ENCODE measurements around the gene DHX9. TPM values are rescaled to one million over a fixed set of nuclear protein-coding genes. Genes with fewer than 3 reads are reported as not detected.

Gene DHX9
- total RNA-seq (188 TPM), polyA plus RNA-seq (79.1 TPM)

- H3K4me1 ChIP-seq (ENCODE audit: insufficient read depth) = no peaks in the 10 kb centered on the region
- peak within 1 kb of the TSS; percentile 83 for H3K27ac ChIP-seq (ENCODE audit: low read depth)
- H3K36me3 ChIP-seq (ENCODE audit: insufficient read depth) = no peaks in the 10 kb centered on the region
- peak within 1 kb of the TSS; percentile 59 for H3K4me3 ChIP-seq (ENCODE audit: low read depth, low read length)
- under 1% methylated on average over 92 of the region's 92 CpGs for WGBS
- peak; percentile 79 for DNase-seq (ENCODE audit: extremely low spot score)
Observed at GRCh38 chr1:182839209-182840066, at the start of gene DHX9. TSS of gene DHX9 (plus strand) at chr1:182839347. CDS start at chr1:182842567, 3,220 bp downstream.

GRCh38 chr1:182791281-182792179 lies 47.6 kb upstream of the DHX9 start:
- no peak overlapping the region for H3K4me3 ChIP-seq (ENCODE audit: low read depth, low read length)
- 77% methylated on average over 8 of the region's 8 CpGs for WGBS
- H3K27ac ChIP-seq (ENCODE audit: low read depth) = no peak overlapping the region
- H3K4me1 ChIP-seq (ENCODE audit: insufficient read depth) = no peaks in the 10 kb centered on the region
- H3K36me3 ChIP-seq (ENCODE audit: insufficient read depth) = no peaks in the 10 kb centered on the region
- DNase-seq (ENCODE audit: extremely low spot score) = no peak

GRCh38 chr1:182794091-182794490 lies 45.1 kb upstream of the DHX9 start:
- no peak for DNase-seq (ENCODE audit: extremely low spot score)
- Histone ChIP-seq H3K27ac (ENCODE audit: low read depth) (no peak overlapping the region), H3K4me3 (ENCODE audit: low read depth, low read length) (no peak overlapping the region), H3K36me3 (ENCODE audit: insufficient read depth) (no peaks in the 10 kb centered on the region), H3K4me1 (ENCODE audit: insufficient read depth) (peaks cover 1% of the 10 kb centered on the region)
- 85% methylated on average over 2 of the region's 2 CpGs for whole genome bisulfite sequencing

GRCh38 chr1:182794676-182795201 lies 44.4 kb upstream of the DHX9 start:
- 79% methylated on average over 3 of the region's 3 CpGs for WGBS
- Histone ChIP-seq H3K27ac (ENCODE audit: low read depth) (no peak overlapping the region), H3K4me1 (ENCODE audit: insufficient read depth) (peaks cover 1% of the 10 kb centered on the region), H3K4me3 (ENCODE audit: low read depth, low read length) (no peak overlapping the region), H3K36me3 (ENCODE audit: insufficient read depth) (no peaks in the 10 kb centered on the region)
- DNase-seq (ENCODE audit: extremely low spot score) = no peak

GRCh38 chr1:182795563-182796228 lies 43.5 kb upstream of the DHX9 start:
- DNase-seq (ENCODE audit: extremely low spot score) = no peak
- no peaks in the 10 kb centered on the region for H3K36me3 ChIP-seq (ENCODE audit: insufficient read depth)
- H3K27ac ChIP-seq (ENCODE audit: low read depth) = no peak overlapping the region
- H3K4me3 ChIP-seq (ENCODE audit: low read depth, low read length) = no peak overlapping the region
- 67% methylated on average over 8 of the region's 8 CpGs for WGBS
- peaks cover 1% of the 10 kb centered on the region for H3K4me1 ChIP-seq (ENCODE audit: insufficient read depth)

- H3K4me3 ChIP-seq (ENCODE audit: low read depth, low read length) = no peak overlapping the region
- H3K27ac ChIP-seq (ENCODE audit: low read depth) = no peak overlapping the region
- H3K4me1 ChIP-seq (ENCODE audit: insufficient read depth) = peaks cover 1% of the 10 kb centered on the region
- H3K36me3 ChIP-seq (ENCODE audit: insufficient read depth) = no peaks in the 10 kb centered on the region
- WGBS = 69% methylated on average over 4 of the region's 4 CpGs
- DNase-seq (ENCODE audit: extremely low spot score) = no peak
Observed at GRCh38 chr1:182802006-182802803, 36.9 kb upstream of the DHX9 start.

- WGBS = 88% methylated on average over 1 of the region's 1 CpG
- Histone ChIP-seq H3K27ac (ENCODE audit: low read depth) (no peak overlapping the region), H3K4me3 (ENCODE audit: low read depth, low read length) (no peak overlapping the region), H3K36me3 (ENCODE audit: insufficient read depth) (peaks cover 2% of the 10 kb centered on the region), H3K4me1 (ENCODE audit: insufficient read depth) (no peaks in the 10 kb centered on the region)
- no peak for DNase-seq (ENCODE audit: extremely low spot score)
Observed at GRCh38 chr1:182803846-182804245, 35.3 kb upstream of the DHX9 start.

GRCh38 chr1:182806015-182806678 lies 33.0 kb upstream of the DHX9 start:
- DNase-seq (ENCODE audit: extremely low spot score) = no peak
- 63% methylated on average over 11 of the region's 11 CpGs for WGBS

GRCh38 chr1:182807907-182808306 lies 31.2 kb upstream of the DHX9 start:
- no peak overlapping the region for H3K4me3 ChIP-seq (ENCODE audit: low read depth, low read length)
- peaks cover 4% of the 10 kb centered on the region for H3K36me3 ChIP-seq (ENCODE audit: insufficient read depth)
- DNase-seq (ENCODE audit: extremely low spot score) = no peak
- H3K4me1 ChIP-seq (ENCODE audit: insufficient read depth) = no peaks in the 10 kb centered on the region
- 75% methylated on average over 3 of the region's 3 CpGs for WGBS
- no peak overlapping the region for H3K27ac ChIP-seq (ENCODE audit: low read depth)

More at GRCh38 chr1:182806015-182806678, 33.0 kb upstream of the DHX9 start:
- Histone ChIP-seq H3K4me3 (ENCODE audit: low read depth, low read length) (no peak overlapping the region), H3K4me1 (ENCODE audit: insufficient read depth) (no peaks in the 10 kb centered on the region), H3K36me3 (ENCODE audit: insufficient read depth) (peaks cover 2% of the 10 kb centered on the region), H3K27ac (ENCODE audit: low read depth) (no peak overlapping the region)

- H3K36me3 ChIP-seq (ENCODE audit: insufficient read depth) = peaks cover 4% of the 10 kb centered on the region
- H3K27ac ChIP-seq (ENCODE audit: low read depth) = no peak overlapping the region
- no peak for DNase-seq (ENCODE audit: extremely low spot score)
- H3K4me1 ChIP-seq (ENCODE audit: insufficient read depth) = no peaks in the 10 kb centered on the region
- 64% methylated on average over 3 of the region's 3 CpGs for WGBS
- H3K4me3 ChIP-seq (ENCODE audit: low read depth, low read length) = no peak overlapping the region
Observed at GRCh38 chr1:182809414-182809957, 29.7 kb upstream of the DHX9 start.

GRCh38 chr1:182811975-182812722 lies 27.0 kb upstream of the DHX9 start:
- no peak for DNase-seq (ENCODE audit: extremely low spot score)
- H3K4me3 ChIP-seq (ENCODE audit: low read depth, low read length) = no peak overlapping the region
- WGBS = 83% methylated on average over 4 of the region's 4 CpGs
- no peak overlapping the region for H3K27ac ChIP-seq (ENCODE audit: low read depth)
- no peaks in the 10 kb centered on the region for H3K4me1 ChIP-seq (ENCODE audit: insufficient read depth)
- H3K36me3 ChIP-seq (ENCODE audit: insufficient read depth) = peaks cover 4% of the 10 kb centered on the region
